GM19438 (cell line): ENCODE measurements around the gene EHHADH.

Source experiments
- ATAC-seq: cut with Tn5 transposase; IDR thresholded peaks from one replicate; pipeline ENCODE4 v1.9.1; 2021; ENCODE audit warnings: low read depth; ENCODE audit not compliant: unreplicated experiment

Gene EHHADH

DNA sequence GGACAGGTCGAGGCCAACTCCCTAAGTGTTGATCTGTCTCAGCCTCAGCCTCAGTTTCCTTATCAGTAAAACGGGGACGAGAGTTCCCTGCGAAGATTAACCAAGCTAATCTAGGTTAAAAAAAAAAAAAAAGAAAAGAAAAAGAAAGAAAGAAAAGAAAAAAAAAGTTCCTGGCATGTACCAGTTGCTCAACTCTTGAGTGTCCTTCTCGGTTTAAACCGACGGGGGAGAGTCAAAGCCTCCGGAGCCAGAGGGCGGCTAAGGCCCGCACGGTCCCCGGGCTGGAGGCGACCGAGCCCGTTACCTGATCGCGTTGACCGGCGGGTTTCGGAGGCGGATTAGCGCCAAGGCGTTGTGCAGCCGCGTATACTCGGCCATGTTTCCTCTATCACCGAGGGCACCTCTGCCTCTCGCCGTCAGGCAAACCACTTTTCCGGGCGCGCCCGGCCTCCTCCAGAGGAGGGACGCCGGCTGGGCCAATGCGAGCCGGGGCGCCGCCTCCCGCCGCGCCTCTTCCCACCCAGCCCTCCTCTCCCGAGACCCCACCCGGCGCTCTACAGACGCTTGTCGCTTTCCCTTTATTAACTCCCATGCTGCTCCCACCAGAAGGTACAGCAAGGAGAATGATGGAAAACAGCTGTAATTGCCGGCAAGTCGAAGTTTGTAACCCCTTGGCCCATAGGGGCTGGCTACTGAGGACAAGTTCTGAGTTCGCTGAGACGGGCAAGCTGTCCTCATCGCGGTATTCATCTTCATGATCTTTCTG is at the start of gene EHHADH:
TSS of gene EHHADH (minus strand) at position 405 of the 766 bp plus-strand sequence. CDS start at position 378, 27 bp downstream.
- peak; percentile 84 for ATAC-seq

DNA sequence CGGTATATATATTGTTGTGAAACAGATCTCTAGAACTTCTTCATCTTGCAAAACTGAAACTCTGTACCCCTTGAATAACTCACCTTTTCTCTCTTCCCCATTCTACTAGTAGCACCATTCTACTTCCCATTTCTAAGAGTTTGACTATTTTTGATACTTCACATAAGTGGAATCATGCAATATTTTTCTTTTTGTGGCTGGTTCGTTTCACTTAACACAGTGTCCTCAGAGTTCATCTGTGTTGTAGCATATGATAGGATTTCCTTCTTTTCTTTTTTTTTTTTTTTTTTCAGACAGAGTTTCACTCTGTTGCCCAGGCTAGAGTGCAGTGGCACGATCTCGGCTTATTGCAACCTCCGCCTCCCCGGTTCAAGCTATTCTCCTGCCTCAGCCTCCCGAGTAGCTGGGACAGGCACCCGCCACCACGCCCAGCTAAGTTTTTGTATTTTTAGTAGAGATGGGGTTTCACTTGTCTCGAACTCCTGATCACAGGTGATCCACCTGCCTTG is 46.1 kb upstream of the EHHADH start:
- ATAC-seq = peak; percentile 85

DNA sequence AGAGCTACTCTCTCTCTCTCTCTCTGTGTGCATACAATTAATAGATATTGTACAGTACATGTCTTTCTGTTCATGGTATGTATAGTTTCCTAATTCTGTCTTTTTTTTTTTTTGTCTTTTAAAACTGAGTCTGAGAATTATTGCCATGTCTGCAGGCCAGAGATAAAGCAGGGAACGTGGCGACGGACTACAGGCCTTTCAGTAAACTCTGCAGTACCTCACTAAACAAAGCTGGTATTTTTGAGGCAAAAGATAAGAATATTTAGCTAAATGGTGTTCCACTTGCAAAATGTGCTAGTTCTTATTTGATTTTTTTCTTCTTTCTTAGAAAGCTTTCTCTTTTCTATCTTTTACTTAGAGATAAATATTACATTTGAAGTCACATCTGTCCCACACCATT is 44.0 kb upstream of the EHHADH start:
- ATAC-seq = no peak

DNA sequence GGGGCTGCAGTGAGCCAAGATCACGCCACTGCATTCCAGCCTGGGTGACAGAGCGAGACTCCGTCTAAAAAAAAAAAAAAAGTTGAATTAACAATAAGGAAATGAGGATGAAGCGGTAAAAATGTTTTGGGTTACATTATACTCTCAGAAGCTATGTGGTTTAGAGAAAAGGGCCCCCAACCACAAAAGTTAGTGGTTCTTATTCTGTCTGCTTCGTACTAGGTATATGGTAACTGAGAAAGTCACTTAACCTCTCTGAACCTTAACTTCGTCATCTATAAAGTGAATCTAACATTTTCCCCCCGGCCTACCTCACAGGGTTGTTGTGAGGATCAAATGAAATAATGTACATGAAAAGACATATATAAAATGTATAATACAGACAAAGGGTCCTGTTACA is 38.4 kb upstream of the EHHADH start:
- ATAC-seq = no peak

DNA sequence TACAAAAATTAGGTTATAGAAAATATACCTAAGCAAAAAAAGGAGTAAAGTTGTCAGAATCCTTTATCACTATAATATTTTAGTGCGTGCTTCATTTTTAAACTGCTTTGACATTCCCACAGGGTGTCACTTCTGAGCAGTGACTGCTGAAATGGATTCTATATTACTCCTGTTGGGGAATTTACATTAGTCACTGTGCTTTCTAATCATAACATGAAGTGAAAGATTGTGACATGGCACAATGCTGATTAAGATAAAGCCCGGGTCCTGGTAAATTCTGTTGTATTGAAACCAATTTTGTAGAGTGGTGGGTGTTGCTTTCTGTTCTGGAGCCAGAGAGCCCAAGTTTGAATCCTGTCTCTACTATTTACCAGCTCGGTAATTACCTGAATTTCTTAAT is 36.4 kb upstream of the EHHADH start:
- no peak for ATAC-seq

DNA sequence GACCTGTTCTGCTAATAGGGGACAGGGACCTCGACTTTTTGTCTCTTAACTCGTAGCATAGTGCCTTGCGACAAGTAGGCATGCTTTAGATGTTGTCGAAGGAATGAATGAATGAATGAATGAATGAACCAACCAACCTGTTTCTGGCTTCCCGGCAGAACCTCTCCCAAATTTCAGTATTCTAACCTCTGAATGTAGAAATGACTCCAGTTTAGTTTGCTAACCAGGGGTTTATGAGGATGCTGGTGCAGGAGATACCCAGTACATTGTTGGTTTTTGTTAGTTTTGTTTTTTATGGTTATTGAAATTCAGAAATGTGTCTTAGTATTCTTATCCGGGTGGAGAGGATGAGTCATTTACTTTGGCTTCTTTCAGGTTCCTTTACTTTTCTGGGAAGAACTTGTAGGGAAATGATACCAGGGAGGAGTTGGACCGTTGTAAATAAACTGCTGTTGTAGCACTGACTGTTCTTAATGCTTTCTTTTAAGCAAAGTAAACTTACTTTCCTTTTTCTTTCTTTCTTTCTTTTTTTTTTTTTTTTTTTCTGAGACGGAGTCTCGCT is 29.6 kb upstream of the EHHADH start:
- peak; percentile 7 for ATAC-seq

DNA sequence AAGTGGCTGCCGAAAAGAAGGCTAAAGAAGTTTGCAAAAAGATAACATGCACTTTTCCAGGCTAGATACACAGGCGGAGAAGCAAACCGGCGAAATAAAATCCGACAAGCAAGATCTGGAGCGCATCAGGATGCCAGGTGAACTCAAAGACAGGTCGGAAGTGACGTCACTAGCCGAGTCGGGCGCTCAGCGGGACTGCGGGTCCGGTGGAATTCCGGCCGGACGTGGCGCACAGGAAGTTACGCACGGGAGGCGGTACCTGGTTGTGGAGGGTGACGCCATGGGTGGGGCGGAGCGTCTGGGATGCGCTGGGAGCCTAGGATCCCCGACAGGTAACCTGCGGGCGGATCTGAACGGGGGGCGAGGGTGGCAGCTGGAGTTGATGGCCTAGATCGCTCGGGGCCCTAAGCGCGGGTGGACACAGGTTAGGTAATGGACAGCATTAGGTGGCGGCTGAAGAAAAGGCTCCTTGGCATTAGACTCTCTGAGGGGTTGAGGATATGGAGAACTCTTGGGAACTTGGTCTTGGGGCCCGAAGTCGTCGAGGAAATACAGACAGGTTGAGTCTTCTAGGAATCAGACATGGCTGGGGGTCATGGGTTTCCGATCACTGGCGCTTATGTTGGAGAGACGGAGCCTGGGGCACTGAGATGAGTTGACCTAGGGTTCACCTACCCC is 29.0 kb upstream of the EHHADH start:
- peak; percentile 96 for ATAC-seq

DNA sequence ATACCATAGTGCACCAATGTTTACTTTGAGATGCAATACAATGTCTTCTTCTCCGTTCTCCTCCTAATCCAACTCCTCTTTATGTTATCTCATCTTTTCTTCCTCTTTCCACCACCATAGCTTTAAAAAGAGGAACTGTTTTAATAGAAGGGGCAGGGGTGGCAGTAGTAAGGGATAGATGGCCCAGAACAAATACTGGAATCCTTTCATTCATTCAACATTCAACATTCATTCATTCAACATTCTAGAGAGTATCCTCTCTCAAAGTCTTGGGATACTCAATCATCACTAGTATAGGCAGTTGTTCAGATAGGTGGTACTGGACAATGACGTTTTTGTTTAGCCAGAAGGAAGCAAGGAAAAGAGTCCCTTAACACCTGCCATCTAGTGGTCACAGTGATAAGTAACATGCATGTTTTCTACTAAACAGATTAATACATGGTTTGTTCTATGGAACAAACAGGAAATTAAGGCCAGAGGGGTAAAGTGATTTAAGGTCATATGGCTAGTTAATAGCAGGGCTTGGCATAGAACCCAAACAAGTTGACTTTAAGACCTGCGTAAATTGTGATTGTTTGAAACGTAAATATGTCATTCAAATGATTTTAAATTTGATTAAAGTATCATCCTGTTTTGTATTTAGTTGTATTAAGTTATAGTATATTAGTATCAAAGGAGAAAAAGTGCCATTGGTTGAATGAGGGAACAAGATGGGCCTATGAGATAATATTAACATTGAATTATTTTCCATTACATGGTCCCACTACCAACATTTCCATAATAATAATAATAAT is 26.9 kb upstream of the EHHADH start:
- no peak for ATAC-seq

DNA sequence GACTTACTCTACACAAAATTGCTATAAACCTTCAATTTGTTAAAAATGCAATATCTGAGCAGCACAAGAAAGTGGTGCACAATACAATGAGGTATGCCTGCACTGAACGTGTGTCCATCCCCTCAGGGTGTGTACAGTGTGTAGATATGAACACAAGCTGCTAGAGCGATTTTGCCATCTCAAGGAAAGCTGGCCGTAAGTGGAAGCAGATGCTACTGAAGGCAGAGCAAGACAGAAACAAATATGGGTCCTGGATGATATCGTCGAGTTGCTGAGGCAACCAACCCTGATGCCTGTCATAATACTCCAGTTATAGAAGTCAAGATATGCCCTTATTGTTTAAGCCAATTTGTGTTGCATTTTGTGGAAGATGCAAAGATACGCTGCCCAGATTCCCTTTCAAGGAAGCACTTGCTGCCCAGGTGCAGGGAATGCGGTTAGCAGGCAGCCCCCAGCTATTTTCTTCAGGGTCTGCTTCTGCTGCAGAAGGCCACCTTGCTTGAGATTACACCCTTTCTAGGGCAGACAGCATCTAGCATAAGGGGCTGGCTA is 25.8 kb upstream of the EHHADH start:
- no peak for ATAC-seq

DNA sequence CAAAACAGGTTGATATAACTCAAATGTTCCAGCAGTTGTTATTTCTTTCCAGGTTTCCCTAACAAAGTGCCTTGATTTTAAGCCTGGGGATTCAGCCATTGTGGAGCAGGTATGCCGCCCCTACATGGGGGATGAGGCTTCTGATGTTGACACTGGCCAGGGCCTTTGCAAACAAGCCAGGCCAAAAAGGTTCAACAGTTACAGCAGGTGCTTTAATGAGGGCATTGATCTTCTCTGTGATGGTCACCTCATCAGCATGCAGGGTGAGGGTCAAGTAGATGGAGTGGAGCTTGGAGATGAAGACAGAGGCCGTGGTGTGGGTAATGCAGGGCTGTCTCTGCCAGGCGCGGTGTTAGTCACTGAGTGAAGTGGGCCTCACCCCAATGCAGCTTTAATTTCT is 22.6 kb upstream of the EHHADH start:
- ATAC-seq = no peak

DNA sequence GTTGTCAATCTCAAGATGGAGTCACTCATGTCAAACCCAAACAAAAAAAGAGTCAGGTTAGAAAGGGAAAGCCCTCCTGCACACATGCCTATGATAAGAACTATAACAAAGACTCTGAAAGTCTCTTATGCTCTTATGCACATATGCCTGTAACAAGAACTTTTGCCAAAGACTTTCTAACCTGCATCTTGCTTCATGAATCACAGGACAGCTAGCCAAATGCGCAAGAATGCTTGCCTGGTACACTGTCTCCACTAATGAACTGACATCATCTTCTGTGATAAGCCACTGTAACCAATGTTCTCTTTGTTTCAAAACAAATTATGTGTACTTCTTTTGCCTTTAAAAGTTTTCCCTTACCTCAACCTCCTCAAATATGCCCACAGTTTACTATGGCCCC is 18.2 kb upstream of the EHHADH start:
- no peak for ATAC-seq

DNA sequence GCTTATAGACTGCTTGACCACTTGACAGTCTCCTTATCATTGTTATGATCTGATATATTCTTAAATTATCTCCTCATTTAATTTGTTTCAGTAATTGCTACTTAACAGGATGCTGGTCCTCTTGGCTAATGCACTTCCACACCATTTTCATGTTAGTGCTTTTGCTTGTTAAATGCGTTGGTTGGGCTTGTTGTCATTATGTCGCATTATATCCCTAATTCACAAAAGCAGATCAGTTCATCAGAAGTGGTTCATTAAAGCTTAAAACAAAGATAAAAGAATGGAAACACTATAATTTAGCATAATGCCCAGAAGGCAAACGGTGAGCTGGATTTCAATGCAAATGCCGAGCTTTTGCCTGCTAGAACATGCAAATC is 17.1 kb upstream of the EHHADH start:
- ATAC-seq = no peak

DNA sequence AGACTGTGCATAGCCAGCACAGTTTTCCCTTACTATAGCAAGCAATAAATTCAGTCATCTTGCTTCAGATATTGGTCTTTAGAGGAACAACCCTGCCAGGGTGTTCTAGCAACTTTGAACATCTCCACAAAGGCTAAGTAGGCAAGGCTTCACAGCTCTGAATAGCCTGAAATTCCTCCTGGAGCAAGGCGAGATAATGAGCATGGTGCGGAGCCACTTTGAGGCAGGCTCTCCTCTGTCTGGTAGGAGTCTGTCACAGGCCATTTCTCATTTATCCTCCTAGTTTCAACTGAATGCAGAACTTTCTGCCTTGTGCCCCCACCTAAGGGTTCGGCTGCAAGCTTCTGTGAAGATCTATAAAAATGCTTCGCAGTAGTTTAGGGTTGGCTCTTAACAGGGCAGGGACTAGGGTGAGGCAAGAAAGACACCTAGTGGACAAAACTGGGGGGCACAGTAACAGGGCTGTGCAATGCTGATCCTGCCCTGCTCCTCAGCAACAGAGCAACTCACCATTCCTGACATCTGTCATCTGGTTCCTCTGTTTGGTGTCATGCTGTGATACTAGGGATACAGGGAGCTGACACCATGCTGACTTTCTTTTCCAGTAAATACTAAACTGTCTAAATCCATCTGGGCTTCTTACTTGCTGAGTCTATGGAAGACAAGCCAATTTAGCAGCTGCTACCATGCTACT is 16.6 kb upstream of the EHHADH start:
- ATAC-seq = peak; percentile 70

DNA sequence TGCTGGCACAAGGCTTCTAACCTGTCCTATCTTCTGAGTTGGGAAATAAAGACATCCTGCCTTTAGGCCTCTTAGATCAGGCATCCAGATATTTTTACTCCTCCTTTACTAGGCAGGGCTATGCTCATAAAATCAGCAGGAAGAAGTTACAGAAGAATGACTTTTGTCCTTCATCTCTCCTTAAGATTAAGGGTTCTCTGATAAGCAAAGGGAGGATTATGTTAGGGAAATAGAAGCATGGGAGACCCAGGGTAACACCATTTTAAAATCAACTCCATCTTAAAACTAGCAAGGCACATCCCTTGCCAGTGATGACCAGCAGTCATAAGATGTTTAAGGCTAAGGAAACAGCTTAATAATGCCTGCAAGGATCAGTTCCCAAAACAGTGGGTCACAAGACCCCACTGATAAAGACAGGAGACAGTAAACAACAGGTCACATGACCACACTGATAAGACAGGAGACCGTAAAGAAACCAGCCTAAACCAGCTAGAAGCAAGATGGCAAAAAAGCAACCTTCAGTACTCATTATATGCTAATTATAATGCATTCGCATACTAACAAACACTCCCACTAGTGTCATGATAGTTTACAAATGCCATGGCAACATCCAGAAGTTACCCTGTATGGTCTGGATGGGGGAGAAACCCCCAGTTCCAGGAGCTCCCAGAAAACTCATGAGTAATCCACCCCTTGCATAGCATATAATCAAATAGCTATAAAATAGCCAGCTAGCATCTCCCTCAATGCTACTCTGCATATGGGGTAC is 14.5 kb upstream of the EHHADH start:
- ATAC-seq = no peak

DNA sequence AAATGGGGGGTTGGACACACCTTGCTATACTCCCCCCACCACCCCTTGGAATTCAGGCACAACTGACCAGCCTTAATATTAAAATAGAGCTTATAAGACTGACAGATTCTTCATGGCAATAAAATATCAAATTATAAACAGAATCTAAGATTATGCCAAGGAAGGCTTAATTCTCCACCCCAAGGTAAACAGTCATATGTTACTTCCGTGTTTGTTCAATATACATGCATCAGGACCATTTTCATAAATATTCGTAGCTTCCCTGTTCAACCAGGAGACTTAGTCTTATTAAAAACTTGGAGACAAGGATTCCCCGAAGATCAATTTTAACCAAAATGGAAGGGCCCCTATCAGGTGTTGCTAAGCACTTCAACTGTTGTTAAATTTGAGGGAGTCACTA is 13.3 kb upstream of the EHHADH start:
- ATAC-seq = no peak

DNA sequence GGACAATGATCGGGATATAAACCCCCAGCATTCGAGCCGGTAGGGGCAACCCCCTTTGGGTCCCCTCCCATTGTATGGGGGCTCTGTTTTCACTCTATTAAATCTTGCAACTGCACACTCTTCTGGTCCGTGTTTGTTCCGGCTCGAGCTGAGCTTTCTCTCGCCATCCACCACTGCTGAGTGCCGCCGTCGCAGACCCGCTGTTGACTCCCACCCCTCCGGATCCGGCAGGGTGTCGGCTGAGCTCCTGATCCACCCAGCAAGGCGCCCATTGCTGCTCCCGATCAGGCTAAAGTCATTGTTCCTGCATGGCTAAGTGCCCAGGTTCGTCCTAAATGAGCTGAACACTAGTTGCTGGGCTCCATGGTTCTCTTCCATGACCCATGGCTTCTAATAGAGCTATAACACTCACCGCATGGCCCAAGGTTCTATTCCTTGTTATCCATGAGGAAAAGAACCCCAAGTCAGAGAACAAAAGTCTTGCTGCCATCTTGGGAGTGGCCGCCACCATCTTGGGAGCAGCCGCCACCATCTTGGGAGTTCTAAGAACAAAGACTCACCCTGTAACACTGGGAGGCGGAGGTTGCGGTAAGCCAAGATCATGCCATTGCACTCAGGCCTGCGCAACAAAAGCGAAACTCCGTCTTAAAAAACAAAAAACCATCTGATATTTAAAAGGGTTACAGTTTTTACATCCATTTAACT is 11.2 kb upstream of the EHHADH start:
- no peak for ATAC-seq

DNA sequence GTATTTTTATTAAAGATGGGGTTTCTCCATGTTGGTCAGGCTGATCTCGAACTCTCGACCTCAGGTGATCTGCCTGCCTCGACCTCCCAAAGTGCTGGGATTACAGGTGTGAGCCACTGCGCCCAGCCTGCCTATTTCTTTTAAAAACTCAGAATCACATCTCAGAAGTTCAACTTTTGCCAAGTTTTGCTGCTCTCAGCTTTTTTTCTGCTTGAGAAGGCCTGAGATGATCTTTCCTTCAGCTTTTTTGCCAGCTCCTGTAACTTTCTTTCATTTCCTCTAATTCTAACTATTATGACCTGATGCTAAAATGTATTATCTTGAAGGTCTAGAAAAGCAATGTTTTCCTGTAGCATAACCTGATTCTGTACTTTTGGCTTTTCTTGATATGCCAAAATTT is 9.6 kb upstream of the EHHADH start:
- no peak for ATAC-seq

DNA sequence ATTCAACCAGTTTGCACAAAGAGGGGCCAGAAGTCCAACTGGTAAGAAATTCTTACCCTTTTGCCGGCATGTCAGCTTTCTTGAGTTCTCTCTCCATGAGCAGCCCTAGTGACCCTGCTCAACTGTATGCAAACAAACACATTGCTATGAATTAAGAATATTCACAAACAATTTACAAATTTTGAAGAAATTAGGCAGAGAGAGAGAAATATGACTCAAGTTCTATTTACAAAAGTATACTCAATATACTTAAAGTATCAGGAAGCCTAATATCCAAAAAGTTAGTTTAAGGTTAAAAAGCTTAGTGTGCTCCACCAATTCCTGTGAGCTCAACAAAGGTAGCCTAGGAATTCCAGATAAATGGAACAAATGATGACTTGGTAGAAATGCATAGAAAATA is 3.5 kb upstream of the EHHADH start:
- ATAC-seq = no peak

DNA sequence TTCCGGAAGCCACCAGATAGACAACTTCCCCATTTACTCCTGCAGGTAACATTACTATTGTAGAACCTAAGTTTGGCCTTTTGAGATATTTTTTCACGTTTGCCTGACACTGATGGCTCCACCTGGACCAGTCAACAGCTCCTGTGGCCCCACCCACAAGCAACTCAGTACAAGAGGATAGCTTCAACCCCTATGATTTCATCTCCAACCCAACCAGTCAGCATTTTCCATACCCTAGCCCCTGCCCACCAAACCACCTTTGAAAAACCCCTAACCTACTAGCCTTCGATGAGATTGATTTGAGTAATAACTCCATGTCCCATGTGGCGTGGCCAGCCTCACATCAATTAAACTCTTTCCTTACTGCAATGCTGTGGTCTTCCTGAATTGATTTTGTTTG is 950 bp upstream of the EHHADH start:
- no peak for ATAC-seq
